Lung (tissue), 12 donors: ENCODE data around the gene RNF7. TPM values are rescaled to one million over a fixed set of nuclear protein-coding genes. Genes with fewer than 3 reads are reported as not detected.

Experiments used
- ATAC-seq: fragments of 200-7000 bp; cut with Tn5 transposase; one replicate; pipeline ENCODE4 v1.9.1; 2020; ENCODE audit warnings: moderate number of reproducible peaks; ENCODE audit not compliant: insufficient read depth, low FRiP score
- DNase-seq, 3 donors: peaks; one replicate each; pipeline ENCODE4 v3.0.0-alpha.2; 2013 to 2017
- H3K27ac ChIP-seq, 2 donors: one replicate each; pipeline ENCODE4 v1.5.1; 2013; ENCODE audit warnings: mild to moderate bottlenecking in 2 of 2, moderate library complexity in 2 of 2, control low read depth in 1 of 2, inconsistent platforms in 1 of 2, low read depth in 1 of 2, low read length in 1 of 2
- H3K27me3 ChIP-seq, 3 donors: one replicate each; pipeline ENCODE4 v1.5.1; 2013; ENCODE audit warnings: low read length in 2 of 3; ENCODE audit not compliant: control insufficient read depth in 3 of 3, insufficient read depth in 3 of 3
- H3K36me3 ChIP-seq, 4 donors: one replicate each; pipeline ENCODE4 v1.5.1; 2013; ENCODE audit warnings: low read length in 4 of 4, mild to moderate bottlenecking in 1 of 4, moderate library complexity in 1 of 4; ENCODE audit not compliant: control insufficient read depth in 4 of 4, insufficient read depth in 4 of 4
- H3K4me1 ChIP-seq, 5 donors: one replicate each; pipeline ENCODE4 v1.5.1; 2013; ENCODE audit warnings: low read length in 5 of 5, mild to moderate bottlenecking in 2 of 5, moderate library complexity in 1 of 5; ENCODE audit not compliant: control insufficient read depth in 5 of 5, insufficient read depth in 5 of 5
- H3K4me3 ChIP-seq: one replicate; pipeline ENCODE4 v1.5.1; 2013; ENCODE audit warnings: mild to moderate bottlenecking, control low read depth, moderate library complexity
- H3K9ac ChIP-seq, 2 donors: one replicate each; pipeline ENCODE4 v1.5.1; 2013; ENCODE audit warnings: low read length in 2 of 2, control low read depth in 1 of 2; ENCODE audit not compliant: insufficient read depth in 1 of 2
- H3K9me3 ChIP-seq, 4 donors: one replicate each; pipeline ENCODE4 v1.5.1; 2013; ENCODE audit warnings: low read length in 3 of 4, mild to moderate bottlenecking in 1 of 4, moderate library complexity in 1 of 4; ENCODE audit not compliant: control insufficient read depth in 4 of 4, insufficient read depth in 3 of 4
- CTCF ChIP-seq: IDR thresholded peaks from 2 replicates; pipeline ENCODE4 v1.5.1; 2012; ENCODE audit warnings: mild to moderate bottlenecking; ENCODE audit errors: control extremely low read depth, extremely low read depth
- WGBS, 2 donors: extraction: QIAGEN DNeasy Blood & Tissue Kit; methylation state at CpG; one replicate each; pipeline ENCODE4 v1.1.7; 2013; 5-methylcytosine and 5-hydroxymethylcytosine counted together
- polyA plus RNA-seq, 2 donors: library from polyadenylated mRNA; stranded (reverse); fragments of 200-250 nt; gene quantifications; one replicate each; pipeline ENCODE4 v1.2.1, GENCODE V29; 2013
- total RNA-seq, 2 donors: library from RNA; depleted of rRNA in 1 of 2; stranded (reverse); fragments of >200 nt in 1 of 2; gene quantifications; one replicate each; pipeline ENCODE4 v1.2.1, GENCODE V29; 2014 to 2021
- donor health status: control.
- donor health status: control.
- donor health status: Bipolar disorder and iron deficiency.
- donor health status: healthy.
- donor health status: DM: yes; HTN: yes; CAD: no.

The RNF7 gene
- total and polyA plus RNA-seq, 4 donors, result 41.0 to 180 (median 86.2) TPM

- H3K36me3 ChIP-seq, result peaks cover 0 to 7% (median 1%) of the 10 kb centered on the region in 4 donors
- WGBS, 2 donors, result 0% methylated on average over 11 of the region's 11 CpGs
- H3K9ac ChIP-seq, result peak overlapping the region; percentile 91 to 98
- no peaks in the 10 kb centered on the region for H3K27me3 ChIP-seq
- ATAC-seq (no peak), DNase-seq (peak; percentile 20 to 56 (median 51))
- H3K9me3 ChIP-seq, result no peaks in the 10 kb centered on the region
- peak overlapping the region; percentile 96 for H3K4me3 ChIP-seq
- H3K27ac ChIP-seq, result peak overlapping the region; percentile 94 to 98
- H3K4me1 ChIP-seq, result peaks cover 4 to 26% (median 12%) of the 10 kb centered on the region in 5 donors
- TF ChIP-seq CTCF, result no peak
Measured at GRCh38 chr3:141738891-141739363, 829 bp downstream of the RNF7 start.

DNA sequence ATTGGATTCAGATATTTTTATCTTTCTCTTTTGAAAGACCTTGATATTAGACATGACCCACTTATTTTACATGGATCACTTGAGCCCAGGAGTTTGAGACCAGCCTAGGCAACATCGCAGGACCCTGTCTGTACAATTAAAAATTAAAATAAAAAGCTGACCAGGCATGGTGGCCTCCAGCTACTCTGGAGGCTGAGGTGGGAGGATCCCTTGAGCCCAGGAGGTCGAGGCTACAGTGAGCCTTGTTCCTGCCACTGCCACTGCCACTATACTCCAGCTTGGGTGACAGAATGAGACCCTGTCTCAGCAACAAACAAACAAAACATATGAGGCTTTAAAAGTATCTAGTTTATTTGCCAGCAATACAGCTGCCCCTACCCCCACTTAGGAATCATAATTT lies 1.6 kb downstream of the RNF7 start:
- no peaks in the 10 kb centered on the region for H3K9me3 ChIP-seq
- peak overlapping the region in 1 of 2 donors; percentile 91 for H3K9ac ChIP-seq
- peak overlapping the region in 1 of 2 donors; percentile 65 for H3K27ac ChIP-seq
- peaks cover 4 to 26% (median 12%) of the 10 kb centered on the region in 5 donors for H3K4me1 ChIP-seq
- no peak for TF ChIP-seq CTCF
- peaks cover 0 to 7% (median 3%) of the 10 kb centered on the region in 4 donors for H3K36me3 ChIP-seq
- DNase-seq (no peak), ATAC-seq (no peak)
- no peak overlapping the region for H3K4me3 ChIP-seq
- no peaks in the 10 kb centered on the region for H3K27me3 ChIP-seq
- WGBS, 2 donors, result 66 to 87% methylated on average over 2 of the region's 2 CpGs

DNA sequence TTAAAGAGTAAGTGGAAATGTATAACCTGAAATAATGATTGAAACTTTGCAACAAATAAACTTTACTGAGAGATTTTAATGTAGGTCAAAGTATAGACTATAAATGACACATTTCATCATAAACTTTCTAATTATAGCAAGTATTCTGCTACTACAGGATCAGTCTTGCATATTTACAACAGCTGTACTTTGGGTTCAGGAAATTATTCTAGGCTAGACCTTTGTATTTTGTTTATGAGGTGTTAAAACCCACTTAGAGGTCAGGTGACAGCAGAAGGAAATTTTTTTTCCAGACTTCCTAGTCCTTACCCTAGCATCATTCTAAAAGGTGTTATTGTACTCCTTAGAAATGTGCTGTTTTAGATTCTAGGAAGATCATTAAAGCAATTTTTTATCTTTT lies 2.3 kb downstream of the RNF7 start:
- Histone ChIP-seq H3K27ac (no peak overlapping the region), H3K4me1 (peaks cover 5 to 26% (median 12%) of the 10 kb centered on the region in 5 donors), H3K4me3 (no peak overlapping the region), H3K36me3 (peaks cover 3 to 11% (median 7%) of the 10 kb centered on the region in 4 donors), H3K9ac (peak overlapping the region in 1 of 2 donors; percentile 1), H3K27me3 (no peaks in the 10 kb centered on the region), H3K9me3 (no peaks in the 10 kb centered on the region)
- no peak for ATAC-seq
- DNase-seq, result no peak
- no peak for TF ChIP-seq CTCF

DNA sequence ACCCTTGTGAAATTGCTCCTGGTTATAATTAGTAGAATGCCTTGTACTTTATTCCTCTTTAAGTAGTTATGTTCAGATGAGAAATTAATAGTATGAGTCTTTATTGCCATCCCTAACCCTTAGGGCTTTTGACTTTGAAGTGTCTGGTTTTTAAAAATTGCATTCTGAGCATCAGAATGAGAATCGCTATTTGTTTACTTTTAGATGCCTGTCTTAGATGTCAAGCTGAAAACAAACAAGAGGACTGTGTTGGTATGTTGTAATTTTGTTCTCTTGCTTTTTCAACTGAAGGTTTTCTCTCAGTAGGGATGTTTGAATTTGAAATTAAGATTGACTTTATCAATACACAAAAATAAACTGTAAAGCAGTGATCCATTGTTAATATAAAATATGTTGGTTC lies 5.2 kb downstream of the RNF7 start:
- 33 to 60% methylated on average over 1 of the region's 1 CpG for WGBS, 2 donors
- peaks cover 8 to 17% (median 14%) of the 10 kb centered on the region in 4 donors for H3K36me3 ChIP-seq
- peaks cover 5 to 26% (median 12%) of the 10 kb centered on the region in 5 donors for H3K4me1 ChIP-seq
- no peaks in the 10 kb centered on the region for H3K27me3 ChIP-seq
- H3K9me3 ChIP-seq, result no peaks in the 10 kb centered on the region
- no peak overlapping the region for H3K9ac ChIP-seq
- DNase-seq (no peak), ATAC-seq (no peak)
- no peak overlapping the region for H3K27ac ChIP-seq
- TF ChIP-seq CTCF, result no peak
- no peak overlapping the region for H3K4me3 ChIP-seq
